Trophoblast cell (in vitro differentiated cells and primary cell): ENCODE data around the gene GEMIN4.
"Not testable (repeated sequence)": the region's sequence is repeated elsewhere in the genome, so short reads cannot be mapped to it uniquely, and the experiment has no call there.

ENCODE experiments used
- DNase-seq, 2 donors: peaks; one replicate each; pipeline ENCODE4 v3.0.0-alpha.2; 2016
- H2AFZ ChIP-seq: 2 replicates; pipeline ENCODE4 v1.6.1; 2013; ENCODE audit warnings: low read length, moderate library complexity, mild to moderate bottlenecking; ENCODE audit not compliant: insufficient read depth, poor library complexity
- H2AK5ac ChIP-seq: 2 replicates; pipeline ENCODE4 v1.6.1; 2013; ENCODE audit warnings: mild to moderate bottlenecking, low read length
- H2BK120ac ChIP-seq: 2 replicates; pipeline ENCODE4 v1.6.1; 2013; ENCODE audit warnings: low read length, mild to moderate bottlenecking, moderate library complexity; ENCODE audit not compliant: insufficient read depth, poor library complexity
- H2BK12ac ChIP-seq: 2 replicates; pipeline ENCODE4 v1.6.1; 2013; ENCODE audit warnings: mild to moderate bottlenecking, low read length, moderate library complexity
- H2BK5ac ChIP-seq: 2 replicates; pipeline ENCODE4 v1.6.1; 2013; ENCODE audit warnings: low read length, low read depth, moderate library complexity, mild to moderate bottlenecking; ENCODE audit not compliant: poor library complexity
- H3K14ac ChIP-seq: 2 replicates; pipeline ENCODE4 v1.6.1; 2013; ENCODE audit warnings: mild to moderate bottlenecking, low read length
- H3K18ac ChIP-seq: 2 replicates; pipeline ENCODE4 v1.6.1; 2013; ENCODE audit warnings: mild to moderate bottlenecking, low read length
- H3K23ac ChIP-seq: 2 replicates; pipeline ENCODE4 v1.6.1; 2013; ENCODE audit warnings: low read length
- H3K27ac ChIP-seq: 2 replicates; pipeline ENCODE4 v1.5.1; 2013; ENCODE audit warnings: low read depth, mild to moderate bottlenecking, inconsistent platforms, low read length, moderate library complexity
- H3K27me3 ChIP-seq: 2 replicates; pipeline ENCODE4 v1.6.1; 2013; ENCODE audit warnings: inconsistent platforms, mild to moderate bottlenecking, low read length, moderate library complexity; ENCODE audit not compliant: insufficient read depth
- H3K36me3 ChIP-seq, 2 experiments: 1 replicate in 1 of 2; 2 replicates in 1 of 2; pipeline ENCODE4 v1.6.1; 2013; ENCODE audit warnings: low read length in 2 of 2, mild to moderate bottlenecking in 2 of 2, moderate library complexity in 1 of 2; ENCODE audit not compliant: insufficient read depth in 2 of 2, control insufficient read depth in 1 of 2
- H3K4ac ChIP-seq: 2 replicates; pipeline ENCODE4 v1.6.1; 2013; ENCODE audit warnings: low read depth, mild to moderate bottlenecking, low read length, moderate library complexity
- H3K4me1 ChIP-seq, 2 experiments: 1 replicate in 1 of 2; 2 replicates in 1 of 2; pipeline ENCODE4 v1.6.1; 2013; ENCODE audit warnings: low read length in 2 of 2, mild to moderate bottlenecking in 2 of 2, moderate library complexity in 1 of 2; ENCODE audit not compliant: insufficient read depth in 2 of 2, control insufficient read depth in 1 of 2
- H3K4me2 ChIP-seq: 2 replicates; pipeline ENCODE4 v1.6.1; 2013; ENCODE audit warnings: inconsistent platforms, mild to moderate bottlenecking, low read length, moderate library complexity
- H3K4me3 ChIP-seq: 2 replicates; pipeline ENCODE4 v1.5.1; 2013; ENCODE audit warnings: mild to moderate bottlenecking, low read depth, low read length, inconsistent platforms
- H3K79me1 ChIP-seq: one replicate; pipeline ENCODE4 v1.6.1; 2013; ENCODE audit warnings: low read length
- H3K79me2 ChIP-seq: 2 replicates; pipeline ENCODE4 v1.6.1; 2013; ENCODE audit warnings: low read length, mild to moderate bottlenecking; ENCODE audit not compliant: control insufficient read depth, insufficient read depth, poor library complexity
- H3K9ac ChIP-seq: 2 replicates; pipeline ENCODE4 v1.6.1; 2013; ENCODE audit warnings: mild to moderate bottlenecking, low read length
- H3K9me3 ChIP-seq: 2 replicates; pipeline ENCODE4 v1.6.1; 2013; ENCODE audit warnings: low read depth, mild to moderate bottlenecking, control low read depth, inconsistent platforms, low read length; ENCODE audit not compliant: insufficient read depth
- H4K12ac ChIP-seq: 2 replicates; pipeline ENCODE4 v1.6.1; 2013; ENCODE audit warnings: low read depth, mild to moderate bottlenecking, low read length, moderate library complexity
- H4K8ac ChIP-seq: 2 replicates; pipeline ENCODE4 v1.6.1; 2013; ENCODE audit warnings: low read depth, mild to moderate bottlenecking, low read length, moderate library complexity
- H4K91ac ChIP-seq: one replicate; pipeline ENCODE4 v1.6.1; 2013; ENCODE audit warnings: low read depth, mild to moderate bottlenecking, low read length, moderate library complexity
- WGBS: extraction: QIAGEN DNeasy Blood & Tissue Kit; methylation state at CpG from one replicate; pipeline ENCODE4 v1.1.7; 2013; ENCODE audit warnings: missing lambda C conversion rate; ENCODE audit not compliant: insufficient read length, insufficient coverage; ENCODE audit errors: extremely low coverage; 5-methylcytosine and 5-hydroxymethylcytosine counted together

The GEMIN4 gene

DNA sequence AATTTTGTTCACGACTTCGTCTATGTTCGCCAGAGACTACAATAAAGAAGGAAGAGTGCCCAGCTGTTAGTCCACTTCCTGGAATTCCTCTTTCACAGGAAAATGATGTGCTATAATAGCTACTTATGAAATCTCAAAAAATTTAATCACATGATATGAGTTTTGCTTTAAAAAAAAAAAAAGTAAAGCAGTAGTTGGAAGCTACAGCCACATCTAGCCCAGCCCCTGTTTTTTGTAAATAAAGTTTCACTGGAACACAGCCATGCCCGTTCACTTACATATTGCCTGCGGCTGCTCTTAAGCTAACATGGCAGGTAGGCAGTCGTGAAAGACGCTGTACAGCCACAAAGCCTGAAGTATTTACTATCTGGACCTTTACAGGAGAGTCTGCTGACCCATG, 52.7 kb downstream of the GEMIN4 start:
- Histone ChIP-seq H2BK120ac (no peak overlapping the region), H3K9ac (no peak overlapping the region), H3K18ac (no peak overlapping the region), H3K79me1 (peaks cover 17% of the 10 kb centered on the region), H3K9me3 (no peaks in the 10 kb centered on the region), H3K27me3 (no peaks in the 10 kb centered on the region), H4K91ac (no peak overlapping the region), H3K14ac (no peak overlapping the region), H3K4me3 (no peak overlapping the region), H3K27ac (peak overlapping the region; percentile 7), H3K4me1 (peaks cover 12 to 13% of the 10 kb centered on the region in 2 experiments), H3K36me3 (peaks cover 6 to 12% of the 10 kb centered on the region in 2 experiments), H2AK5ac (no peak overlapping the region), H2BK5ac (no peak overlapping the region), H2BK12ac (no peak overlapping the region), H3K4me2 (no peak overlapping the region), H2AFZ (no peak overlapping the region), H3K23ac (no peak overlapping the region), H3K79me2 (no peaks in the 10 kb centered on the region), H3K4ac (no peak overlapping the region), H4K12ac (no peak overlapping the region), H4K8ac (no peak overlapping the region)
- DNase-seq: no peak
- WGBS: no CpG with 5 or more reads among the region's 7 CpGs

GRCh38 chr17:698096-698495, 54.0 kb downstream of the GEMIN4 start:
- H3K4me2 ChIP-seq: not testable (repeated sequence)

DNA sequence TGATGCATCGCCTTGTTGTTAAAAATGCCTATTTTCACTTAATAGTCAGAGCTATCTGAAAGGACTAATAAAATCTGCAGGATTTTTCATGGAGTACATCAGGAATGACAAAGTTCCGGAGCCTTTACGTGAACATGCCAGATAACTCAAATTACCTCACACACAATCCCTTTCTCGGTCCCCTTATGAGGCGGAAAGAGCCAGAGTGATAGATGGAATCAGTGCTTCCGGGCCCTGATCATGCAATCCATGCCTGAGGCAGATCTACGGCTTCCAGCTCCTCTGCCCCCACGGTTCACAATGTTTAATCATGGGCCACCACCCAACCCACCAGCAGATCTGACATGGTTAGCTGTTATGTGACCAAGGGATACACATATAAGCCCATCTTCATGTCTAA, 54.4 kb downstream of the GEMIN4 start:
- Histone ChIP-seq H3K23ac (no peak overlapping the region), H3K4me1 (peaks cover 13 to 17% of the 10 kb centered on the region in 2 experiments), H3K36me3 (peaks cover 6 to 12% of the 10 kb centered on the region in 2 experiments), H2AK5ac (peak overlapping the region; percentile 41), H4K8ac (no peak overlapping the region), H3K4me3 (no peak overlapping the region), H3K4me2 (no peak overlapping the region), H2BK12ac (peak overlapping the region; percentile 72), H2BK5ac (peak overlapping the region; percentile 6), H3K27ac (no peak overlapping the region), H3K14ac (no peak overlapping the region), H3K9ac (no peak overlapping the region), H3K9me3 (no peaks in the 10 kb centered on the region), H3K79me1 (peaks cover 26% of the 10 kb centered on the region), H3K79me2 (no peaks in the 10 kb centered on the region), H2AFZ (no peak overlapping the region), H4K12ac (no peak overlapping the region), H3K27me3 (no peaks in the 10 kb centered on the region), H4K91ac (peak overlapping the region; percentile 57), H3K4ac (no peak overlapping the region), H3K18ac (no peak overlapping the region), H2BK120ac (peak overlapping the region; percentile 78)
- peak; percentile 95 to 98 for DNase-seq
- WGBS: no CpG with 5 or more reads among the region's 8 CpGs

More at GRCh38 chr17:698096-698495, 54.0 kb downstream of the GEMIN4 start:
- DNase-seq: peak; percentile 23 to 62
- not testable (repeated sequence) for H4K8ac ChIP-seq, H3K18ac ChIP-seq, H3K79me2 ChIP-seq, H3K9me3 ChIP-seq, H3K27ac ChIP-seq, H3K9ac ChIP-seq, H3K4me3 ChIP-seq, H3K23ac ChIP-seq, H3K27me3 ChIP-seq, H3K4ac ChIP-seq, H2AFZ ChIP-seq, H4K12ac ChIP-seq, H3K14ac ChIP-seq, H2AK5ac ChIP-seq
- peaks cover 24% of the 10 kb centered on the region for H3K79me1 ChIP-seq
- no CpG with 5 or more reads among the region's 2 CpGs for WGBS
- peak overlapping the region; percentile 6 for H2BK5ac ChIP-seq
- peaks cover 6 to 12% of the 10 kb centered on the region in 2 experiments for H3K36me3 ChIP-seq
- H4K91ac ChIP-seq: peak overlapping the region; percentile 57
- peak overlapping the region; percentile 78 for H2BK120ac ChIP-seq
- peak overlapping the region; percentile 72 for H2BK12ac ChIP-seq
- peaks cover 13 to 17% of the 10 kb centered on the region in 2 experiments for H3K4me1 ChIP-seq

DNA sequence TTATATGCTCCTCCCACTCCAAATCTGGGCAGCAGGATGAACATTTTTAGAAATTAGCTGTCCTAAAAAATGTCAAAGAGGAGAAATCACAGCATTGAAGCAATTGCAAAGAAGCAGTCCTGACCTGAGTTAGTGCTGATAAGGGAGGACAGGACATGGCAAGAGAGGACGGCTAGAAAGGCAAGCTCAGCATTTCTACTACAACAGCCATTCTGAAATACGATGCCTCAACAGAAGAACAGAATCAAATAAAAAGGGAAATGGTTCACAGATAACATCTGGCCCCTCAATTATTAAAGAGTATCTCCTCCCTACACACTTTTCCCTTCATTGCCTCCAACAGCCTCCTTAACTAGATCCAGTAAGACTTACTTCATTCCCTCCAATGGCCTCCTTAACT, 55.7 kb downstream of the GEMIN4 start:
- no peak overlapping the region for H4K91ac ChIP-seq
- H4K12ac ChIP-seq: no peak overlapping the region
- no peaks in the 10 kb centered on the region for H3K79me2 ChIP-seq
- DNase-seq: no peak
- no peak overlapping the region for H2AFZ ChIP-seq
- H2BK5ac ChIP-seq: no peak overlapping the region
- H3K14ac ChIP-seq: no peak overlapping the region
- H3K36me3 ChIP-seq: peaks cover 6 to 9% of the 10 kb centered on the region in 2 experiments
- H3K9me3 ChIP-seq: no peaks in the 10 kb centered on the region
- peaks cover 13 to 17% of the 10 kb centered on the region in 2 experiments for H3K4me1 ChIP-seq
- no peak overlapping the region for H3K27ac ChIP-seq
- H3K23ac ChIP-seq: no peak overlapping the region
- no peak overlapping the region for H3K4me2 ChIP-seq
- no peak overlapping the region for H2BK120ac ChIP-seq
- H3K18ac ChIP-seq: no peak overlapping the region
- H3K4ac ChIP-seq: no peak overlapping the region
- no peak overlapping the region for H4K8ac ChIP-seq
- no peaks in the 10 kb centered on the region for H3K27me3 ChIP-seq
- no peak overlapping the region for H3K4me3 ChIP-seq
- no CpG with 5 or more reads among the region's 2 CpGs for WGBS
- peaks cover 26% of the 10 kb centered on the region for H3K79me1 ChIP-seq
- no peak overlapping the region for H3K9ac ChIP-seq
- H2BK12ac ChIP-seq: no peak overlapping the region
- H2AK5ac ChIP-seq: no peak overlapping the region
